Mesendoderm (in vitro differentiated cells): ENCODE data around the gene RING1.

Experiments
- DNase-seq: peaks from one replicate; pipeline ENCODE4 v3.0.0; 2013
- H2AK5ac ChIP-seq: 2 replicates; pipeline ENCODE4 v1.6.1; 2013; ENCODE audit warnings: low read length, inconsistent platforms
- H2BK120ac ChIP-seq: 2 replicates; pipeline ENCODE4 v1.6.1; 2013; ENCODE audit warnings: low read depth, mild to moderate bottlenecking, low read length, moderate library complexity, mixed read lengths
- H2BK15ac ChIP-seq: replicated peaks from 2 replicates; pipeline ENCODE4 v1.6.1; 2013; ENCODE audit warnings: low read depth, mild to moderate bottlenecking, moderate library complexity
- H2BK5ac ChIP-seq: 2 replicates; pipeline ENCODE4 v1.6.1; 2013; ENCODE audit warnings: low read length, inconsistent platforms
- H3K18ac ChIP-seq: 2 replicates; pipeline ENCODE4 v1.6.1; 2013; ENCODE audit warnings: mild to moderate bottlenecking, low read length, mixed read lengths
- H3K23ac ChIP-seq: one replicate; pipeline ENCODE4 v1.6.1; 2013; ENCODE audit warnings: low read length
- H3K27ac ChIP-seq: 2 replicates; pipeline ENCODE4 v1.5.1; 2013; ENCODE audit warnings: low read depth, mild to moderate bottlenecking, inconsistent platforms, low read length, moderate library complexity
- H3K27me3 ChIP-seq: 2 replicates; pipeline ENCODE4 v1.6.1; 2013; ENCODE audit warnings: low read length, control low read depth, mild to moderate bottlenecking, inconsistent platforms; ENCODE audit not compliant: insufficient read depth, poor library complexity
- H3K36me3 ChIP-seq: 2 replicates; pipeline ENCODE4 v1.6.1; 2013; ENCODE audit warnings: low read length, inconsistent platforms; ENCODE audit not compliant: control insufficient read depth, insufficient read depth
- H3K4ac ChIP-seq: one replicate; pipeline ENCODE4 v1.6.1; 2013; ENCODE audit warnings: low read depth, mild to moderate bottlenecking, low read length, moderate library complexity
- H3K4me1 ChIP-seq: 2 replicates; pipeline ENCODE4 v1.6.1; 2013; ENCODE audit warnings: low read depth, low read length, inconsistent platforms; ENCODE audit not compliant: control insufficient read depth
- H3K4me2 ChIP-seq: 2 replicates; pipeline ENCODE4 v1.6.1; 2013; ENCODE audit warnings: low read length
- H3K4me3 ChIP-seq: 2 replicates; pipeline ENCODE4 v1.5.1; 2013; ENCODE audit warnings: mild to moderate bottlenecking, low read length
- H3K56ac ChIP-seq: one replicate; pipeline ENCODE4 v1.6.1; 2013; ENCODE audit warnings: low read length
- H3K79me1 ChIP-seq: 2 replicates; pipeline ENCODE4 v1.6.1; 2013; ENCODE audit warnings: low read length, inconsistent platforms
- H3K79me2 ChIP-seq: 2 replicates; pipeline ENCODE4 v1.6.1; 2013; ENCODE audit warnings: mild to moderate bottlenecking, low read length; ENCODE audit not compliant: control insufficient read depth, insufficient read depth
- H3K9ac ChIP-seq: 2 replicates; pipeline ENCODE4 v1.6.1; 2013; ENCODE audit warnings: low read length, inconsistent platforms
- H4K5ac ChIP-seq: one replicate; pipeline ENCODE4 v1.6.1; 2013; ENCODE audit warnings: low read length
- H4K8ac ChIP-seq: one replicate; pipeline ENCODE4 v1.6.1; 2013; ENCODE audit warnings: low read depth, mild to moderate bottlenecking, control low read depth, low read length, moderate library complexity
- WGBS: extraction: QIAGEN DNeasy Blood & Tissue Kit; methylation state at CpG from one replicate; pipeline ENCODE4 v1.1.7; 2013; ENCODE audit warnings: low lambda C conversion rate, missing lambda C conversion rate; ENCODE audit not compliant: insufficient coverage; ENCODE audit errors: extremely low coverage; 5-methylcytosine and 5-hydroxymethylcytosine counted together

Gene RING1

DNA sequence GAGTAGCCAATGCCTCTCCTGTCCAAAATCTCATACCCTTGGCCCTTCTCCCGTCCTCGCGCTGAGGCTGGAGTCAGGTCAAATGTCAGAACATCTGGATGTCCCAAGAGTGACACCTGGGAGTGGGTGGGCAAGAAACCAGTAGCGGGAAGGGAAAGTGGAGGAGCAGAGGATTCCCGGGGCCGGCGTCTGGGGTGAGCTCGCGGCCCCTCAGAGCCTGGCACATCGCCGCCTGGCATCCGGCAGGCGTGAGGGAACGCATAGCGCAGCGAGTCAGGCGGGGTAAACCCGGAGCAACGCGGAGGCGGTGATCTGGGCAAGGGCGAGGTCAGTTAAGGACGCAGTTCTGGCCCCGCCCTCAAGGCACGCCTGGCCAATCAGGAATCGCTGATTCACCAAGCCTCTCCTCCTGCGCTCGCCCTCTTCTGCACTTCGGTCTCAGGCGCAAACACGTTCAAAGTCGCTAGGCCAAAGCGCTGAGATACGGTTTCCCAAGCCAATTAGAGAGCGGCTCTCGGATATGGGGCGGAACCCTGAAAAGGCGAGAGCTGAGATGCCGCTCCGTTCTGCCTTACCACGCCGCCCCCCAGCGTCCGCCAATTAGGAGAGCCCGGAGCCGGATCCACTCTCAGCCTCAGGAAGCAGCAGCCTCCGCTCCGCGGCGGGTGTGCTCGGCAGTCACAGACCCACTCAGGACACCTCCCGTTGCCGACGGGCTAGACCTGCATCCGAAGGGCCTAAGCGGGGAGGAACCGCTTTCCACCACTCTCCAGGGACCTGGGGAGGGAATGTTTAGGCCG lies 40.8 kb downstream of the RING1 start:
- H3K4me3 ChIP-seq, result peak overlapping the region; percentile 66
- H3K36me3 ChIP-seq, result no peaks in the 10 kb centered on the region
- H3K27ac ChIP-seq, result peak overlapping the region; percentile 65
- peaks cover 1% of the 10 kb centered on the region for H3K27me3 ChIP-seq
- WGBS, result no CpG with 5 or more reads among the region's 58 CpGs
- no peaks in the 10 kb centered on the region for H3K79me1 ChIP-seq
- H3K4ac ChIP-seq, result no peak overlapping the region
- peak; percentile 99 for DNase-seq
- no peak overlapping the region for H4K5ac ChIP-seq
- peak overlapping the region; percentile 98 for H3K56ac ChIP-seq
- peaks cover 3% of the 10 kb centered on the region for H3K4me1 ChIP-seq
- H3K23ac ChIP-seq, result no peak overlapping the region
- no peak overlapping the region for H4K8ac ChIP-seq
- H3K4me2 ChIP-seq, result peak overlapping the region; percentile 100
- H2BK5ac ChIP-seq, result no peak overlapping the region
- H3K9ac ChIP-seq, result peak overlapping the region; percentile 94
- H3K79me2 ChIP-seq, result no peaks in the 10 kb centered on the region
- no peak overlapping the region for H3K18ac ChIP-seq
- no peak overlapping the region for H2BK15ac ChIP-seq
- no peak overlapping the region for H2AK5ac ChIP-seq
- no peak overlapping the region for H2BK120ac ChIP-seq

GRCh38 chr6:33249732-33250630 lies 41.7 kb downstream of the RING1 start:
- no peak overlapping the region for H4K5ac ChIP-seq
- H3K23ac ChIP-seq, result no peak overlapping the region
- no peak overlapping the region for H2AK5ac ChIP-seq
- no peak for DNase-seq
- WGBS, result no CpG with 5 or more reads among the region's 15 CpGs
- no peak overlapping the region for H2BK5ac ChIP-seq
- peaks cover 3% of the 10 kb centered on the region for H3K4me1 ChIP-seq
- no peak overlapping the region for H2BK15ac ChIP-seq
- H3K79me2 ChIP-seq, result no peaks in the 10 kb centered on the region
- no peaks in the 10 kb centered on the region for H3K79me1 ChIP-seq
- peak overlapping the region; percentile 92 for H3K4me2 ChIP-seq
- peak overlapping the region; percentile 94 for H3K9ac ChIP-seq
- peak overlapping the region; percentile 66 for H3K4me3 ChIP-seq
- peak overlapping the region; percentile 65 for H3K27ac ChIP-seq
- no peak overlapping the region for H3K18ac ChIP-seq
- H3K27me3 ChIP-seq, result peaks cover 1% of the 10 kb centered on the region
- peak overlapping the region; percentile 98 for H3K56ac ChIP-seq
- no peak overlapping the region for H4K8ac ChIP-seq
- H3K4ac ChIP-seq, result no peak overlapping the region
- no peaks in the 10 kb centered on the region for H3K36me3 ChIP-seq
- H2BK120ac ChIP-seq, result no peak overlapping the region

DNA sequence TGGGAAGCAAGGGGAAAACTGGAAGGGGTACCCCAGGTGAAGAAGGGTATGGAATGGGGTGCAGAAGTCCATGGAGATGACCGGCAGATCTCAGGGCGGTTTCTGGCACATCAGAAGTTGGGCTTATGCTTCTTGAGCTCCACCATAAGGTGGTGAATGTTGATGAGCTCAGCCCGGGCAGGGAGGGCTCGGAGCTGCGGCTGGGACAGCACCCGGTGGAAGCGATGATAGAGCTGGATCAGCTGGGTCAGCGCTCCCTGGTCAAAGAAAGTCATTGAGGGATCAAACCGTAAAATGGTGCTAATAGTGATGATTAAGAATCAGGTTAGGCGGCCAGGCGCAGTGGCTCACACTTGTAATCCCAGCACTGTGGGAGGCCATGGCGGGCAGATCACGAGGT lies 42.4 kb downstream of the RING1 start:
- Histone ChIP-seq H3K79me2 (no peaks in the 10 kb centered on the region), H2BK5ac (no peak overlapping the region), H3K27ac (no peak overlapping the region), H3K9ac (no peak overlapping the region), H3K27me3 (peaks cover 1% of the 10 kb centered on the region), H2BK15ac (no peak overlapping the region), H3K4ac (no peak overlapping the region), H2AK5ac (no peak overlapping the region), H3K56ac (no peak overlapping the region), H3K4me2 (no peak overlapping the region), H3K4me3 (no peak overlapping the region), H3K4me1 (peaks cover 3% of the 10 kb centered on the region), H3K18ac (no peak overlapping the region), H4K5ac (no peak overlapping the region), H3K79me1 (no peaks in the 10 kb centered on the region), H3K23ac (no peak overlapping the region), H4K8ac (no peak overlapping the region), H2BK120ac (no peak overlapping the region), H3K36me3 (no peaks in the 10 kb centered on the region)
- DNase-seq, result no peak
- no CpG with 5 or more reads among the region's 13 CpGs for WGBS

DNA sequence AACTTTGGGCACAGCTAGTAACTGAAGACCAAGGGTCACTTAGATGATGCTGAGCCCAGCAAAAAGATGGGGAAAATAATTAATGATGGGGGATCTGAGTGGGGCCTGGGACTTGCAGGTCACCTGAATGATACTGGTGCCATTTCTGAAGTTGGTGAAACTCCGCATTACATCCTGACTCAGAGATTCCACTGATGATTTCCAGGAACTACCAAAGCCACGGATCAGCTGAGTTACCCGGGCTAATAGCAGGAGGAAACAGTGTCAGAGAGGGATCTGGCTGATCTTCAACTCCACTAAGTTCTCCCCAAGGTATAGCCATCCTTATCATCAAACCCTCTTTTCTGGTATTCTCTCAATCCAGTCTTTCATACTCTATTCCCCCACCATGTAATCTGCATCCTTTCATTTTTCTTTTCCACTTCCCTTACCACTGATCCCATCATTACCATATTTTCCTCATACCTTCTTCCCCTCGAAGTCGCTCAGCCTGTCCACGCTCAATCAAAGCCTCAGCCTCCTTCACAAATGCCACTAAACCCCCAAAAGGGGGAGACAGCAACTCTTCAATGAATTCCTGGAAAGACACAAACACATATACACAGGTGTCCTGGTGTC lies 43.2 kb downstream of the RING1 start:
- Histone ChIP-seq H3K36me3 (no peaks in the 10 kb centered on the region), H4K8ac (no peak overlapping the region), H3K4ac (no peak overlapping the region), H2BK15ac (no peak overlapping the region), H2BK5ac (no peak overlapping the region), H3K18ac (no peak overlapping the region), H2BK120ac (no peak overlapping the region), H3K4me1 (peaks cover 3% of the 10 kb centered on the region), H3K27me3 (no peaks in the 10 kb centered on the region), H3K23ac (no peak overlapping the region), H2AK5ac (no peak overlapping the region), H3K4me2 (no peak overlapping the region), H3K79me2 (no peaks in the 10 kb centered on the region), H3K27ac (no peak overlapping the region), H3K4me3 (no peak overlapping the region), H3K56ac (no peak overlapping the region), H3K9ac (no peak overlapping the region), H3K79me1 (no peaks in the 10 kb centered on the region), H4K5ac (no peak overlapping the region)
- 100% methylated on average over 3 of the region's 6 CpGs for WGBS
- no peak for DNase-seq

DNA sequence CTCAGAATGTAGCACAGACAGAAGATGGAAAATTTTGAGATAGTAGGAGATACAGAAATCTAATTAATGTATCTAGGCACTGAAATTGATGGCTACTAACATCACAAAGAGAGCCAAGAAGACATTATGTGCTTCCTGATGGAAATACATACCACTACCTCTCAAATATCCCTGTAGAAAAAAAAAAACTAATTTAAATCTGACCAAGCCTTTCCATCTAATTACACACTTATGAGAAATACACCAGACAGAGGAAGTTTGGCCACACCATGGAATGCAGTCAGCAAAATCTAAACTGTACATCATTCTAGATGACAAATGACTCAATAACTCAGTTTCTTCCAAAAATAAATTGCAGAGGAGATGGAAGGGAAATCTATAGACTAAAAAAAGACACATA lies 44.5 kb downstream of the RING1 start:
- H4K5ac ChIP-seq, result no peak overlapping the region

More for the DNA sequence above, 44.5 kb downstream of the RING1 start:
- Histone ChIP-seq H3K4ac (no peak overlapping the region), H2BK5ac (no peak overlapping the region), H3K4me1 (peaks cover 3% of the 10 kb centered on the region), H3K79me2 (no peaks in the 10 kb centered on the region), H2AK5ac (no peak overlapping the region), H4K8ac (no peak overlapping the region), H3K18ac (no peak overlapping the region), H3K56ac (no peak overlapping the region), H3K36me3 (no peaks in the 10 kb centered on the region), H3K23ac (no peak overlapping the region), H3K27ac (no peak overlapping the region), H3K79me1 (no peaks in the 10 kb centered on the region), H2BK120ac (no peak overlapping the region), H3K27me3 (no peaks in the 10 kb centered on the region), H2BK15ac (no peak overlapping the region), H3K9ac (no peak overlapping the region), H3K4me3 (no peak overlapping the region), H3K4me2 (no peak overlapping the region)
- DNase-seq, result no peak
